Stimulated activated CD4-positive, alpha-beta T cell treated with anti-CD3 and anti-CD28 coated beads, TNF-alpha, amount 100 ng/mL, for 1 hour (primary cell): ENCODE data around the gene NTMT1.
A peak's percentile ranks its signal among the peaks of the same experiment; 100 is the strongest.

Experiments
- DNase-seq, 3 donors: peaks; one replicate each; pipeline ENCODE4 v3.0.0-alpha.2; 2020; ENCODE audit warnings: low read depth in 3 of 3, low spot score in 1 of 3

Gene NTMT1

GRCh38 chr9:129596541-129597331 lies 29.2 kb upstream of the NTMT1 start:
- DNase-seq, result no peak

- DNase-seq, result no peak
Observed at GRCh38 chr9:129597355-129598088, 28.4 kb upstream of the NTMT1 start.

DNA sequence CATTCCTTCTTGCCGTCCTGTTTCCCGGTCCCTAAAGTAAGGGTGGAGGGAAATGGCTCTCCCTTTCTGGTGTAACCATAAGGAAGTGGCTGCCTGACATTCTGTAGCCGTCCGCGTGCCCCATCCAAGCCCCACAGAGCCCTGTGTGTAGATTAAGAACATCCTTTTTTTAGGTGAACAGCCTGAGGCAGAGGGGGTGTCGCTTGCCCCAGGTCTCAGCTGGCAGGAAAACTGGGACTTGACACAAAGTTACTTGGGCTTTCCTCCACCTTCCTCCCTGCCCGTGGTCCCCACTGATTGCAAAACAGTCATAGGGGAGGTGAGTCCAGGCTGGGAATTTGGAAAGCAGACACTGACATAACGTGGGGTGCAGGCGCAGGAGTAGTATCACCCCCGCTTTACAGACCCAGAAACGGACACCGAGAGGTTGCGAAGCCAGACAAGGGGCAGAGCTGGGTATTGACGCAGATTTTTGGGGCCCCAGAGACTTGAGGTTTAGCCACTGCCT lies 27.8 kb upstream of the NTMT1 start:
- no peak for DNase-seq

DNA sequence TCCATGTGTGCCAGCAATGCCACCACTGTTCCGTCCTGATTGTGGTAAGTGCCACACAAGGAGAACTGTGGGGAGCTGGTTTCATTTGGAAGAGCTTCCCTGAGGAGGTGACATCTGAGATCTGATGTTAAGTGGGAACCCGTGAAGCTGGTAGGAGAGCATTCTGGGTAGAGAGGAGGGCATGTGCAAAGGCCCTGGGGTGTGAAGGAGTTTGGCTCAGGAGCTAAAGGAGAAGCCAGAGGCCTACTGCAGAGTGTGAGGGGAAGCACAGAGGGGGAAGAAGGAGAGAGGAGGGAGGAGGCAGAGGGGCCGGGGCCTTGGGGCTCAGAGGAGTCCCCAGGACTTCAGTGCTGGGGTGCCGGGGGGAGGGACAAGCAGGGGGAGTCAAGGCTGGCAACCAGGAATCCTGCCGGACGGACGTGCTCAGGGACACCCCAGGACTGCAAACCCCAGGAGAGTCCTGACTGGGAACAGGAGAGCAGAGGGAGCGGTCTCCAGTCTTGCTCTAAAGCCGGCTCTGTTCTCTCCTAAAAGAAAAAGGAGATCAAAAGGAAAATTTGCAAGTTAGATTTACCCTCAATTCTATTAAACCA lies 24.8 kb upstream of the NTMT1 start:
- DNase-seq, result no peak

- DNase-seq, result no peak
Observed at GRCh38 chr9:129602598-129603415, 23.2 kb upstream of the NTMT1 start.

GRCh38 chr9:129604056-129604765 lies 21.8 kb upstream of the NTMT1 start:
- no peak for DNase-seq

- no peak for DNase-seq
Observed at GRCh38 chr9:129604766-129605163, 21.2 kb upstream of the NTMT1 start.

GRCh38 chr9:129606161-129607026 lies 19.6 kb upstream of the NTMT1 start:
- no peak for DNase-seq

GRCh38 chr9:129607027-129607387 lies 19.0 kb upstream of the NTMT1 start:
- no peak for DNase-seq

DNA sequence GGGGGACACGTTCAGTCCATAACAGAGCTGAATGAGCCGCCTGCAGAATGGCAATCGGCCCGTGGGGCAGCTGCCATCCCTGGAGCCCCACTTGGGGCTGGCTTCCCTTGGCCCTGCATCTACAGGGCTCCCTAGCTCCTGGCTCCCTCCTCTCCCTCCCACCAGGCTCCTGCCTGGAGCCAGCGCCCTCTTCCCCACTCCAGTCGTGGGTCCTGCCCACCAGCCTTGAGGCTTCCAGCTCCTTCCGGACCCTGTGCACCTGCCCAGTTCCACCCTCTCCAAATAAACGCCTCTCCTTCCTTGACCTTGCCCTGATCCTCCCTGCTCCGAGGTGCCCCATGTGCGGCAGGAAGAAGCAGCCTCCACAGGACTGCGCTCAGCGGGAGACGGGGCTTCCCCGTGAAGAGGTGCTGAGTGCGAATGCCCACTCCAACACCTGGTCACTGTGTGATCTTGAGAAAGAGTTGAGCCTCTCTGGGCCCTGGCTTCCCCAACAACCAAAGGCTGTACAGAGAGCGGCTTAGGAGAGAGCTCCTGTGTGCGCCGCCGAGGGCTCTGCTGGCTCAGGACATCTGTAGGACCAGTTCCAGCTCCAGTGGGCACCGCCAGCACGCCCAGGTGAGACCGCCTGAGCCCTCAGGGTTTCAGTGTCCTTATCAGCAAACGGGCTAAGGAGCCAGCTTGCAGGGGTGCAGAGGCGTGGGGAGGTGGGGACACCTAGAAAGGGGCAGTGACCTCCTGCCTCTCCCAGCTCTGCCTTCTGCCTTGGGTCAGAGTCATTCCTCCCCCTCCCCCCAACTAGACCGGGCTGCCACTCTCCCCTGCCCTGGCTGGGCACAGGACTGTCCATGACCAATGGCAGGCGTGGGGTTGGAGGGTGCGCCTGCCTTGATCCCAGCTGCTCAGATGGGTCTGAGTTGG lies 17.1 kb upstream of the NTMT1 start:
- no peak for DNase-seq

- peak in 2 of 3 donors; percentile 40 to 59 for DNase-seq
Observed at GRCh38 chr9:129609486-129610212, 16.3 kb upstream of the NTMT1 start.

- DNase-seq, result no peak
Observed at GRCh38 chr9:129610213-129610472, 15.8 kb upstream of the NTMT1 start.

GRCh38 chr9:129610473-129611306 lies 15.3 kb upstream of the NTMT1 start:
- peak; percentile 24 to 59 (median 57) for DNase-seq

GRCh38 chr9:129611307-129611800 lies 14.6 kb upstream of the NTMT1 start:
- no peak for DNase-seq

- no peak for DNase-seq
Observed at GRCh38 chr9:129612123-129612522, 13.8 kb upstream of the NTMT1 start.

- no peak for DNase-seq
Observed at GRCh38 chr9:129612815-129613519, 13.0 kb upstream of the NTMT1 start.
